ENCODE data around the gene SPEM1. TPM values are rescaled to one million over a fixed set of nuclear protein-coding genes. Genes with fewer than 3 reads are reported as not detected.

Gene SPEM1
- total and polyA plus RNA-seq, 4 donors: not detected

GRCh38 chr17:7441266-7441665, 21.1 kb downstream of the SPEM1 start:
- H3K27ac ChIP-seq (ENCODE audit: low read depth in 1 of 2, low read length in 2 of 2): no peak overlapping the region
- no peak overlapping the region for H3K9ac ChIP-seq (ENCODE audit: low read depth in 1 of 2, low read length in 2 of 2)
- H3K9me3 ChIP-seq (ENCODE audit: control insufficient read depth in 4 of 4, low read length in 3 of 4): no peaks in the 10 kb centered on the region
- TF ChIP-seq REST (IDR thresholded peaks at IDR 0.05) (no peak), ATF3 (IDR thresholded peaks at IDR 0.05) (no peak), ZBTB33 (IDR thresholded peaks at IDR 0.05) (no peak), FOXA1 (IDR thresholded peaks at IDR 0.05) (no peak), SP1 (IDR thresholded peaks at IDR 0.05) (no peak), YY1 (IDR thresholded peaks at IDR 0.05) (no peak), MAX (IDR thresholded peaks at IDR 0.05) (no peak), CTCF (IDR thresholded peaks at IDR 0.05; ENCODE audit: low read depth, low read length, missing input control) (no peak), TAF1 (conservative IDR thresholded peaks at IDR 0.05) (no peak), FOXA2 (IDR thresholded peaks at IDR 0.05) (no peak), JUND (IDR thresholded peaks at IDR 0.05) (no peak), NR2F2 (IDR thresholded peaks at IDR 0.05) (no peak)
- peaks cover 0 to 3% (median 0%) of the 10 kb centered on the region in 4 donors for H3K27me3 ChIP-seq (ENCODE audit: control insufficient read depth in 4 of 4, insufficient read depth in 4 of 4, low read length in 3 of 4)
- H3K4me3 ChIP-seq (ENCODE audit: low read depth in 1 of 3, low read length in 3 of 3): no peak overlapping the region
- peaks cover 26 to 50% (median 37%) of the 10 kb centered on the region in 4 donors for H3K4me1 ChIP-seq (ENCODE audit: control insufficient read depth in 4 of 4, insufficient read depth in 4 of 4, low read length in 3 of 4)
- 89% methylated on average over 7 of the region's 7 CpGs for WGBS
- no peak for DNase-seq (ENCODE audit: low spot score)
- no peaks in the 10 kb centered on the region for H3K36me3 ChIP-seq (ENCODE audit: control insufficient read depth in 4 of 4, insufficient read depth in 3 of 4, low read depth in 1 of 4, low read length in 3 of 4)

GRCh38 chr17:7442142-7442541, 22.0 kb downstream of the SPEM1 start:
- 90% methylated on average over 2 of the region's 2 CpGs for WGBS

More at GRCh38 chr17:7442142-7442541, 22.0 kb downstream of the SPEM1 start:
- no peak for DNase-seq (ENCODE audit: low spot score)
- Histone ChIP-seq H3K9me3 (ENCODE audit: control insufficient read depth in 4 of 4, low read length in 3 of 4) (no peaks in the 10 kb centered on the region), H3K36me3 (ENCODE audit: control insufficient read depth in 4 of 4, insufficient read depth in 3 of 4, low read depth in 1 of 4, low read length in 3 of 4) (no peaks in the 10 kb centered on the region), H3K4me3 (ENCODE audit: low read depth in 1 of 3, low read length in 3 of 3) (no peak overlapping the region), H3K4me1 (ENCODE audit: control insufficient read depth in 4 of 4, insufficient read depth in 4 of 4, low read length in 3 of 4) (peaks cover 24 to 43% (median 32%) of the 10 kb centered on the region in 4 donors), H3K9ac (ENCODE audit: low read depth in 1 of 2, low read length in 2 of 2) (no peak overlapping the region), H3K27me3 (ENCODE audit: control insufficient read depth in 4 of 4, insufficient read depth in 4 of 4, low read length in 3 of 4) (peaks cover 0 to 3% (median 0%) of the 10 kb centered on the region in 4 donors), H3K27ac (ENCODE audit: low read depth in 1 of 2, low read length in 2 of 2) (no peak overlapping the region)
- no peak for TF ChIP-seq SP1 (IDR thresholded peaks at IDR 0.05)
- TF ChIP-seq RXRA (IDR thresholded peaks at IDR 0.05): no peak
- TF ChIP-seq HNF4A (conservative IDR thresholded peaks at IDR 0.05): no peak
- no peak for TF ChIP-seq JUND (IDR thresholded peaks at IDR 0.05)
- no peak for TF ChIP-seq FOXA2 (IDR thresholded peaks at IDR 0.05)
